ENCODE data around the gene DNAH17. TPM values are rescaled to one million over a fixed set of nuclear protein-coding genes. Genes with fewer than 3 reads are reported as not detected.

DNAH17 gene
- total RNA-seq, 1 experiment from 2014 or later = 0.69 TPM

GRCh38 chr17:78391843-78392242, 185.4 kb downstream of the DNAH17 start:
- ChIA-PET RAD21 (ENCODE audit: low non-redundant PET in 1 of 2, low total read pairs in 2 of 2, uncharacterized antibody in 2 of 2, unreplicated experiment in 2 of 2) (interaction anchor here in 1 of 2 experiments (0.5 kb wide), 1 partner anchor 31 kb away, joined by 3 read pairs; no protein-coding TSS in a partner anchor), POLR2A (interaction anchor here (1.0 kb wide), 1 partner anchor 12 kb away, joined by 3 read pairs; no protein-coding TSS in a partner anchor), CTCF (interaction anchor here (1.6 to 1.8 kb wide), 2 partner anchors 9 to 30 kb away, joined by 3 to 7 read pairs; no protein-coding TSS in a partner anchor)
- intact Hi-C loops (cut with micrococcal nuclease) = no loop called here
- no peaks in the 10 kb centered on the region for H3K9me3 ChIP-seq (ENCODE audit: control insufficient read depth in 1 of 2, insufficient read depth in 1 of 2, low read depth in 1 of 2, low read length in 2 of 2)
- H3K27me3 ChIP-seq (ENCODE audit: insufficient read depth, low read length) = no peaks in the 10 kb centered on the region
- ATAC-seq = peak; percentile 56
- H3K4me2 ChIP-seq (ENCODE audit: low read length) = peak overlapping the region; percentile 53
- H3K27ac ChIP-seq (ENCODE audit: low read depth, low read length) = peak overlapping the region; percentile 60; the same call in 1 of the 2 replicates
- H3K36me3 ChIP-seq (ENCODE audit: control insufficient read depth in 1 of 2, insufficient read depth in 2 of 2, low read length in 2 of 2) = peaks cover 13 to 28% of the 10 kb centered on the region in 2 experiments; a peak in 2 of 4 replicates
- H2AFZ ChIP-seq (ENCODE audit: low read depth, low read length, poor library complexity, severe bottlenecking) = no peak overlapping the region
- H3K79me2 ChIP-seq (ENCODE audit: insufficient read depth, low read length) = peaks cover 96% of the 10 kb centered on the region
- BruUV-seq (replicated peaks) = no TSS peak
- H3K4me3 ChIP-seq (replicated peaks in 1 of 2; ENCODE audit: low read depth in 1 of 2, low read length in 2 of 2) = no peak overlapping the region
- TF ChIP-seq FOSL1 (IDR thresholded peaks at IDR 0.05; ENCODE audit: low read depth) (peak; percentile 45; the same call in 1 of the 2 replicates), SP1 (IDR thresholded peaks at IDR 0.05; ENCODE audit: low read depth) (no peak), MAX (IDR thresholded peaks at IDR 0.05) (peak; percentile 49; the same call in 1 of the 2 replicates)
- peak; percentile 13 for DNase-seq (ENCODE audit: low read depth, low spot score)
- peaks cover 13 to 28% of the 10 kb centered on the region in 2 experiments for H3K4me1 ChIP-seq (ENCODE audit: control insufficient read depth in 1 of 2, insufficient read depth in 2 of 2, low read length in 2 of 2)
- H3K9me2 ChIP-seq (ENCODE audit: insufficient read depth) = no peaks in the 10 kb centered on the region
- peaks cover 11% of the 10 kb centered on the region; the same call in 1 of the 2 replicates for H4K20me1 ChIP-seq (ENCODE audit: insufficient read depth)
- H3K9ac ChIP-seq (ENCODE audit: low read length) = peak overlapping the region; percentile 9; the same call in 1 of the 2 replicates

- RAD21 ChIA-PET (ENCODE audit: low non-redundant PET in 1 of 2, low total read pairs in 2 of 2, uncharacterized antibody in 2 of 2, unreplicated experiment in 2 of 2) = no interaction called here
- BruUV-seq (replicated peaks) = no TSS peak
- CTCF ChIA-PET = interaction anchor here (0.6 to 1.8 kb wide), 5 partner anchors 10 to 140 kb away, joined by 3 to 7 read pairs (median 3); no protein-coding TSS in a partner anchor
- Histone ChIP-seq H4K20me1 (ENCODE audit: insufficient read depth) (peaks cover 11% of the 10 kb centered on the region; the same call in 1 of the 2 replicates), H3K36me3 (ENCODE audit: control insufficient read depth in 1 of 2, insufficient read depth in 2 of 2, low read length in 2 of 2) (peaks cover 7 to 20% of the 10 kb centered on the region in 2 experiments; a peak in 2 of 4 replicates), H3K27me3 (ENCODE audit: insufficient read depth, low read length) (no peaks in the 10 kb centered on the region), H3K9me2 (ENCODE audit: insufficient read depth) (no peaks in the 10 kb centered on the region), H3K4me2 (ENCODE audit: low read length) (peak overlapping the region; percentile 53; the same call in 1 of the 2 replicates), H3K27ac (ENCODE audit: low read depth, low read length) (peak overlapping the region; percentile 60; the same call in 1 of the 2 replicates), H3K9me3 (ENCODE audit: control insufficient read depth in 1 of 2, insufficient read depth in 1 of 2, low read depth in 1 of 2, low read length in 2 of 2) (no peaks in the 10 kb centered on the region), H3K4me3 (replicated peaks in 1 of 2; ENCODE audit: low read depth in 1 of 2, low read length in 2 of 2) (no peak overlapping the region), H3K9ac (ENCODE audit: low read length) (no peak overlapping the region), H3K4me1 (ENCODE audit: control insufficient read depth in 1 of 2, insufficient read depth in 2 of 2, low read length in 2 of 2) (peaks cover 13 to 29% of the 10 kb centered on the region in 2 experiments), H3K79me2 (ENCODE audit: insufficient read depth, low read length) (peaks cover 96% of the 10 kb centered on the region), H2AFZ (ENCODE audit: low read depth, low read length, poor library complexity, severe bottlenecking) (no peak overlapping the region)
- intact Hi-C loops (cut with micrococcal nuclease) = no loop called here
- ATAC-seq (no peak), DNase-seq (ENCODE audit: low read depth, low spot score) (no peak)
- POLR2A ChIA-PET = no interaction called here
- TF ChIP-seq ATF3 (IDR thresholded peaks at IDR 0.05) = no peak
- no peak for TF ChIP-seq SP1 (IDR thresholded peaks at IDR 0.05; ENCODE audit: low read depth)
- TF ChIP-seq SRF (IDR thresholded peaks at IDR 0.05; ENCODE audit: low read depth) = no peak
- TF ChIP-seq ZFX (IDR thresholded peaks at IDR 0.05) = no peak
- no peak for TF ChIP-seq POLR2A (IDR thresholded peaks at IDR 0.05; ENCODE audit: borderline replicate concordance, extremely low read depth, insufficient read depth, insufficient read length)
- no peak for TF ChIP-seq REST (IDR thresholded peaks at IDR 0.05; ENCODE audit: low read depth)
- TF ChIP-seq SIN3A (IDR thresholded peaks at IDR 0.05; ENCODE audit: low read depth) = no peak
- TF ChIP-seq EGR1 (IDR thresholded peaks at IDR 0.05; ENCODE audit: low read depth) = no peak
- no peak for TF ChIP-seq EZH2phosphoT487 (IDR thresholded peaks at IDR 0.05; ENCODE audit: borderline replicate concordance)
- TF ChIP-seq EZH2 (IDR thresholded peaks at IDR 0.05) = no peak
- no peak for TF ChIP-seq ELF1 (IDR thresholded peaks at IDR 0.05; ENCODE audit: borderline replicate concordance, low read depth)
- no peak for TF ChIP-seq CBX3 (IDR thresholded peaks at IDR 0.05; ENCODE audit: low read depth)
- TF ChIP-seq ZNF274 (IDR thresholded peaks at IDR 0.05; ENCODE audit: low read depth, low read length) = no peak
- no peak for TF ChIP-seq POLR2AphosphoS5 (IDR thresholded peaks at IDR 0.05; ENCODE audit: low read depth, low read length)
These were observed 186.2 kb downstream of the DNAH17 start for GRCh38 chr17:78391051-78391431.

Data from HCT116 (cell line).